Lower leg skin (tissue), 3 donors: ENCODE results near the gene TFPI2.

Experiments used
- CTCF ChIP-seq, 3 donors: fragments of 450-650 bp; IDR thresholded peaks; one replicate each; pipeline ENCODE4 v1.5.1; 2016; ENCODE audit warnings: antibody characterized with exemption in 3 of 3, mild to moderate bottlenecking in 3 of 3, moderate library complexity in 2 of 3
- POLR2A ChIP-seq, 2 donors: fragments of 450-650 bp; IDR thresholded peaks; one replicate each; pipeline ENCODE4 v1.6.1; 2016 to 2017; ENCODE audit warnings: antibody characterized with exemption in 2 of 2, mild to moderate bottlenecking in 1 of 2, moderate library complexity in 1 of 2

- TF ChIP-seq POLR2A (IDR thresholded peaks at IDR 0.05) (no peak), CTCF (IDR thresholded peaks at IDR 0.05) (no peak)
These were observed 34.2 kb downstream of the TFPI2 start for GRCh38 chr7:93856323-93856722.
